Panc1 (cell line): ENCODE results near the gene TINAGL1. TPM values are rescaled to one million over a fixed set of nuclear protein-coding genes. Genes with fewer than 3 reads are reported as not detected.
A peak's percentile ranks its signal among the peaks of the same experiment; 100 is the strongest.

Source experiments
- ATAC-seq: fragments of 200-7000 bp; cut with Tn5 transposase; 2 replicates; pipeline ENCODE4 v1.9.1; 2020; ENCODE audit warnings: mild to moderate bottlenecking, moderate library complexity
- BruUV-seq: library from RNA; stranded (reverse); fragments of 400-500 nt; replicated peaks from 2 replicates; lab custom pipeline; 2021; lab: Mats Ljungman, UMichigan
- CTCF ChIA-PET: fragments of 300-600 bp; sonication (Branson Sonifier 250); formaldehyde crosslinking; loops from one replicate; lab custom pipeline; 2022; ENCODE audit warnings: antibody characterized with exemption; lab: Charles Lee
- POLR2A ChIA-PET: fragments of 300-600 bp; sonication (Branson Sonifier 250); formaldehyde crosslinking; loops from one replicate; lab custom pipeline; 2022; ENCODE audit warnings: antibody characterized with exemption; lab: Charles Lee
- DNase-seq: peaks from one replicate; pipeline ENCODE4 v3.0.0-alpha.2; 2010; ENCODE audit warnings: low read depth, low spot score
- H3K27ac ChIP-seq: 2 replicates; pipeline ENCODE4 v1.5.1; 2011; ENCODE audit warnings: mild to moderate bottlenecking, low read length, inconsistent platforms
- H3K27me3 ChIP-seq: fragments of 200-500 bp; sonication (Bioruptor generic); 2 replicates; pipeline ENCODE4 v1.6.0; 2014; ENCODE audit warnings: low read length, inconsistent platforms; ENCODE audit not compliant: control insufficient read depth, insufficient read depth
- H3K36me3 ChIP-seq: fragments of 200-500 bp; sonication (Bioruptor generic); 2 replicates; pipeline ENCODE4 v1.5.1; 2014; ENCODE audit warnings: inconsistent platforms, mild to moderate bottlenecking, low read length, moderate library complexity; ENCODE audit not compliant: control insufficient read depth, insufficient read depth
- H3K4me1 ChIP-seq: 2 replicates; pipeline ENCODE4 v1.5.1; 2011; ENCODE audit warnings: inconsistent platforms, mild to moderate bottlenecking, low read length, moderate library complexity; ENCODE audit not compliant: control insufficient read depth, insufficient read depth
- H3K4me3 ChIP-seq, 2 experiments: 2 replicates each; pipeline ENCODE4 v1.5.1; 2011 to 2012; ENCODE audit warnings: low read depth in 2 of 2, low read length in 2 of 2, mild to moderate bottlenecking in 2 of 2, inconsistent platforms in 1 of 2, moderate library complexity in 1 of 2
- H3K9me3 ChIP-seq: fragments of 200-500 bp; sonication (Bioruptor generic); 2 replicates; pipeline ENCODE4 v1.5.1; 2014; ENCODE audit warnings: low read depth, mild to moderate bottlenecking, inconsistent platforms, low read length, moderate library complexity; ENCODE audit not compliant: control insufficient read depth, insufficient read depth
- POLR2AphosphoS5 ChIP-seq: IDR thresholded peaks from 2 replicates; pipeline ENCODE4 v1.6.1; 2012; ENCODE audit warnings: mild to moderate bottlenecking, low read depth, low read length, moderate library complexity
- SIN3A ChIP-seq: IDR thresholded peaks from 2 replicates; pipeline ENCODE4 v1.6.1; 2012; ENCODE audit warnings: low read depth, mild to moderate bottlenecking, low read length, moderate library complexity, borderline replicate concordance; ENCODE audit not compliant: insufficient read depth
- TCF7L2 ChIP-seq: IDR thresholded peaks from 2 replicates; pipeline ENCODE4 v1.6.1; 2011; ENCODE audit warnings: mild to moderate bottlenecking, low read depth, low read length, inconsistent platforms
- in situ Hi-C: cut with HindIII; loops from 2 replicates; pipeline ENCODE4 v1.10.0; 2016; ENCODE audit warnings: low sequenced_read_pairs, low pct_unique_long_range_greater_than_20kb
- intact Hi-C: fragments of 100-400 bp; cut with micrococcal nuclease; formaldehyde crosslinking; loops from one replicate; pipeline ENCODE4 v1.10.0; 2022; ENCODE audit not compliant: unreplicated experiment
- total RNA-seq: library from RNA; stranded (reverse); gene quantifications from one replicate; pipeline ENCODE4 v1.2.1, GENCODE V29; 2021; ENCODE audit not compliant: unreplicated experiment
- TF ChIP-seq, protein P1 (sequence below): fragments of 450-650 bp; IDR thresholded peaks from 2 replicates; pipeline ENCODE4 v1.5.1; 2017; ENCODE audit warnings: mild to moderate bottlenecking
- TF ChIP-seq, protein P2 (sequence below), 2 experiments: IDR thresholded peaks; 2 replicates each; pipeline ENCODE4 v1.6.1; 2011 to 2012; ENCODE audit warnings: low read depth in 2 of 2, control low read depth in 1 of 2, low read length in 1 of 2, mild to moderate bottlenecking in 1 of 2, moderate library complexity in 1 of 2; ENCODE audit not compliant: insufficient read depth in 1 of 2

TINAGL1 gene
- total RNA-seq, 1 experiment from 2014 or later = 6.1 TPM

DNA sequence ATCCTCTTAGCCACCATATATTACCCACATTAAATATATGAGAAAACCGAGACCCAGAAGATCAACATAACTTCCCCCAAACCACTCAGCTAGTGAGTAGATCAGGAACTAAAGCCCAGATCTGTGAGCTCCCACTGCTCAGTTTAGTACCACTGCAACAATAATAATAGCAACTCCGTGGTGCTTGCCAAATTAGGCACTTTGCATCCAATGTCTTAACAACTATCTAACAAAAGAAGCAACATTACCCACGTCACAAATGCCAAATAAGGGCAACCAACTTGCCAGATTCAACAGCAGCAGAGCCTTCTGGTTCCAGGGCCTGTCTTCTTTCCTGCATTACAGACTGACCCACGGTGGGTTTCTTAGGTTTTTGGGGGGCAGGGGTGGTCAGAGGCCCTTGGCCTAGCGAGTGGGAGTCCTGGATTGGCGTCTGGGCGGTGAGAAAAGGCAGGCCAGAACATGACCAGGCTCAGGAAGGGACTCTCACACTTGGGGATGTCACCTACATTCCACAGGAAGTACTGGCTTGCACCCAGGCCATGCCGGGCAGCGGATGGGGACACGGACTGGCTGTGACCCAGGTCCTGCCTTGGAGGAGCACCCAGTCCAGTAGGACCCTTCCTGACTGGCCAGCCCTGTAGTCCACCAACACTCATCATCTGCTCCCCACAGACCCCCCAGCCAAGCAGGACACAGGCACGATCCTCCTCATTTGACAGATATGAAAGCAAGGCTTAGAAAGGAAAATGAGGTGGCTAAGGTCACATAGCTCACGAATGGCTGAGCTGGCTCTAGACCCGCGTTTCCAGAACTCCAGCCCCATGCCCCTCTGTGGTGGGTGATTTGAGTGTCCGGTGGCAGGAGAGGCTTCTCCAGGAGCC, 45.8 kb downstream of the TINAGL1 start:
- no peak overlapping the region for H3K4me3 ChIP-seq
- DNase-seq = no peak
- TF ChIP-seq, protein P1, sequence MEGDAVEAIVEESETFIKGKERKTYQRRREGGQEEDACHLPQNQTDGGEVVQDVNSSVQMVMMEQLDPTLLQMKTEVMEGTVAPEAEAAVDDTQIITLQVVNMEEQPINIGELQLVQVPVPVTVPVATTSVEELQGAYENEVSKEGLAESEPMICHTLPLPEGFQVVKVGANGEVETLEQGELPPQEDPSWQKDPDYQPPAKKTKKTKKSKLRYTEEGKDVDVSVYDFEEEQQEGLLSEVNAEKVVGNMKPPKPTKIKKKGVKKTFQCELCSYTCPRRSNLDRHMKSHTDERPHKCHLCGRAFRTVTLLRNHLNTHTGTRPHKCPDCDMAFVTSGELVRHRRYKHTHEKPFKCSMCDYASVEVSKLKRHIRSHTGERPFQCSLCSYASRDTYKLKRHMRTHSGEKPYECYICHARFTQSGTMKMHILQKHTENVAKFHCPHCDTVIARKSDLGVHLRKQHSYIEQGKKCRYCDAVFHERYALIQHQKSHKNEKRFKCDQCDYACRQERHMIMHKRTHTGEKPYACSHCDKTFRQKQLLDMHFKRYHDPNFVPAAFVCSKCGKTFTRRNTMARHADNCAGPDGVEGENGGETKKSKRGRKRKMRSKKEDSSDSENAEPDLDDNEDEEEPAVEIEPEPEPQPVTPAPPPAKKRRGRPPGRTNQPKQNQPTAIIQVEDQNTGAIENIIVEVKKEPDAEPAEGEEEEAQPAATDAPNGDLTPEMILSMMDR = no peak
- TF ChIP-seq TCF7L2 (no peak), POLR2AphosphoS5 (no peak), SIN3A (no peak)
- TF ChIP-seq, protein P2, sequence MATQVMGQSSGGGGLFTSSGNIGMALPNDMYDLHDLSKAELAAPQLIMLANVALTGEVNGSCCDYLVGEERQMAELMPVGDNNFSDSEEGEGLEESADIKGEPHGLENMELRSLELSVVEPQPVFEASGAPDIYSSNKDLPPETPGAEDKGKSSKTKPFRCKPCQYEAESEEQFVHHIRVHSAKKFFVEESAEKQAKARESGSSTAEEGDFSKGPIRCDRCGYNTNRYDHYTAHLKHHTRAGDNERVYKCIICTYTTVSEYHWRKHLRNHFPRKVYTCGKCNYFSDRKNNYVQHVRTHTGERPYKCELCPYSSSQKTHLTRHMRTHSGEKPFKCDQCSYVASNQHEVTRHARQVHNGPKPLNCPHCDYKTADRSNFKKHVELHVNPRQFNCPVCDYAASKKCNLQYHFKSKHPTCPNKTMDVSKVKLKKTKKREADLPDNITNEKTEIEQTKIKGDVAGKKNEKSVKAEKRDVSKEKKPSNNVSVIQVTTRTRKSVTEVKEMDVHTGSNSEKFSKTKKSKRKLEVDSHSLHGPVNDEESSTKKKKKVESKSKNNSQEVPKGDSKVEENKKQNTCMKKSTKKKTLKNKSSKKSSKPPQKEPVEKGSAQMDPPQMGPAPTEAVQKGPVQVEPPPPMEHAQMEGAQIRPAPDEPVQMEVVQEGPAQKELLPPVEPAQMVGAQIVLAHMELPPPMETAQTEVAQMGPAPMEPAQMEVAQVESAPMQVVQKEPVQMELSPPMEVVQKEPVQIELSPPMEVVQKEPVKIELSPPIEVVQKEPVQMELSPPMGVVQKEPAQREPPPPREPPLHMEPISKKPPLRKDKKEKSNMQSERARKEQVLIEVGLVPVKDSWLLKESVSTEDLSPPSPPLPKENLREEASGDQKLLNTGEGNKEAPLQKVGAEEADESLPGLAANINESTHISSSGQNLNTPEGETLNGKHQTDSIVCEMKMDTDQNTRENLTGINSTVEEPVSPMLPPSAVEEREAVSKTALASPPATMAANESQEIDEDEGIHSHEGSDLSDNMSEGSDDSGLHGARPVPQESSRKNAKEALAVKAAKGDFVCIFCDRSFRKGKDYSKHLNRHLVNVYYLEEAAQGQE (IDR thresholded peaks at IDR 0.05; ENCODE audit: insufficient read depth in 1 of 2, low read depth in 2 of 2, low read length in 1 of 2) = no peak
- CTCF ChIA-PET = interaction anchor here (0.6 kb wide), 1 partner anchor 167 kb away, joined by 4 read pairs; no protein-coding TSS in a partner anchor
- H3K27me3 ChIP-seq = peaks cover 5% of the 10 kb centered on the region
- intact Hi-C loops = no loop called here
- H3K36me3 ChIP-seq = no peaks in the 10 kb centered on the region
- POLR2A ChIA-PET = no interaction called here
- no peaks in the 10 kb centered on the region; the same call in 1 of the 2 replicates for H3K4me1 ChIP-seq
- no peak overlapping the region for H3K27ac ChIP-seq
- no peaks in the 10 kb centered on the region for H3K9me3 ChIP-seq
- BruUV-seq = no TSS peak
- ATAC-seq = no peak
- in situ Hi-C loops = no loop called here

DNA sequence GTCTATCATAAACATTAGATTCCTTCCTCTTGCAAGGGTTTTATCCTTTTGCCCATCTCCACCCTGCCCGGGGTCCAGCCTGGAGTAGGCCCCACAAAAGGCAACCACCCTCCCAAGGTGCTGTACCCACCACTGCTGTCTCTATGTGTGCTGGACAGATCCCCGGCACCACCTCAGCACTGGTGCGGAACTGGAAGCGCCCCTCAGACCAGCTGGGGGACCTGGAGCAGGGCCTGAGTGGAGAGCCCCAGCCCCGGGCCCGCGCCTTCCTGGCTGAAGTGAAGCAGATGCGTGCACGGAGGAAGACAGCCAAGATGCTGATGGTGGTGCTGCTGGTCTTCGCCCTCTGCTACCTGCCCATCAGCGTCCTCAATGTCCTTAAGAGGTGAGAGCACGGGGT, 47.0 kb downstream of the TINAGL1 start:
- Histone ChIP-seq H3K4me3 (no peak overlapping the region), H3K27ac (no peak overlapping the region), H3K27me3 (peaks cover 5% of the 10 kb centered on the region), H3K36me3 (no peaks in the 10 kb centered on the region), H3K9me3 (no peaks in the 10 kb centered on the region), H3K4me1 (no peaks in the 10 kb centered on the region; the same call in 1 of the 2 replicates)
- ChIA-PET CTCF (no interaction called here), POLR2A (no interaction called here)
- BruUV-seq = no TSS peak
- in situ Hi-C loops = no loop called here
- no peak for TF ChIP-seq POLR2AphosphoS5
- TF ChIP-seq SIN3A = no peak
- TF ChIP-seq, protein P1 = no peak
- TF ChIP-seq, protein P2 (IDR thresholded peaks at IDR 0.05; ENCODE audit: insufficient read depth in 1 of 2, low read depth in 2 of 2, low read length in 1 of 2) = 0 out of 4 replicates have a peak, but pooled peaks of 1 of the 2 experiments have one; percentile 14
- intact Hi-C loops = no loop called here
- DNase-seq = no peak
- no peak for ATAC-seq
